Measurements from ENCODE around the gene CACNA2D3.

The CACNA2D3 gene

GRCh38 chr3:54905261-54905888 lies 783.0 kb downstream of the CACNA2D3 start:
- DNase-seq = no peak

- no peak for DNase-seq
Measured at GRCh38 chr3:54905920-54906319, 783.6 kb downstream of the CACNA2D3 start.

- DNase-seq = no peak
Measured at GRCh38 chr3:54906763-54907162, 784.4 kb downstream of the CACNA2D3 start.

GRCh38 chr3:54909191-54909590 lies 786.8 kb downstream of the CACNA2D3 start:
- DNase-seq = no peak

- DNase-seq = no peak
Measured at GRCh38 chr3:54914180-54914579, 791.8 kb downstream of the CACNA2D3 start.

- DNase-seq = no peak
Measured at GRCh38 chr3:54915181-54915580, 792.8 kb downstream of the CACNA2D3 start.

GRCh38 chr3:54915976-54916375 lies 793.6 kb downstream of the CACNA2D3 start:
- no peak for DNase-seq

- DNase-seq = no peak
Measured at GRCh38 chr3:54916732-54917131, 794.4 kb downstream of the CACNA2D3 start.

GRCh38 chr3:54917174-54917573 lies 794.8 kb downstream of the CACNA2D3 start:
- DNase-seq = no peak

GRCh38 chr3:54917862-54918261 lies 795.5 kb downstream of the CACNA2D3 start:
- DNase-seq = no peak

GRCh38 chr3:54918516-54918915 lies 796.2 kb downstream of the CACNA2D3 start:
- no peak for DNase-seq

- no peak for DNase-seq
Measured at GRCh38 chr3:54928046-54928770, 805.9 kb downstream of the CACNA2D3 start, which contains the start of gene LRTM1. Gene LRTM1, minus strand, starts transcription at chr3:54928059. Its CDS starts 148 bp downstream, at chr3:54927911.

GRCh38 chr3:54931182-54931581 lies 808.8 kb downstream of the CACNA2D3 start:
- DNase-seq = no peak

- no peak for DNase-seq
Measured at GRCh38 chr3:54932606-54933005, 810.3 kb downstream of the CACNA2D3 start.

GRCh38 chr3:54935869-54936268 lies 813.5 kb downstream of the CACNA2D3 start:
- no peak for DNase-seq

- DNase-seq = no peak
Measured at GRCh38 chr3:54936561-54936960, 814.2 kb downstream of the CACNA2D3 start.

- no peak for DNase-seq
Measured at GRCh38 chr3:54939557-54940300, 817.4 kb downstream of the CACNA2D3 start.

- no peak for DNase-seq
Measured at GRCh38 chr3:54940971-54941370, 818.6 kb downstream of the CACNA2D3 start.

- no peak for DNase-seq
Measured at GRCh38 chr3:54941690-54942362, 819.5 kb downstream of the CACNA2D3 start.

GRCh38 chr3:54949491-54950044 lies 827.2 kb downstream of the CACNA2D3 start:
- DNase-seq = no peak

- no peak for DNase-seq
Measured at GRCh38 chr3:54950391-54951003, 828.1 kb downstream of the CACNA2D3 start.

GRCh38 chr3:54951405-54951804 lies 829.1 kb downstream of the CACNA2D3 start:
- DNase-seq = no peak
